ENCODE measurements around the gene ADAP1.
"Not testable (repeated sequence)": the region's sequence is repeated elsewhere in the genome, so short reads cannot be mapped to it uniquely, and the experiment has no call there.

Gene ADAP1

GRCh38 chr7:954330-955238 is at the start of gene ADAP1:
ADAP1 (minus strand) TSS chr7:954680; CDS start chr7:954477, 203 bp downstream.
- peak; percentile 73 for DNase-seq (ENCODE audit: low read depth, low spot score)

- not testable (repeated sequence) for DNase-seq (ENCODE audit: low read depth, low spot score)
Observed at GRCh38 chr7:1002445-1002844, 48.0 kb upstream of the ADAP1 start.

GRCh38 chr7:1002026-1002425 is 47.5 kb upstream of the ADAP1 start:
- DNase-seq (ENCODE audit: low read depth, low spot score) = not testable (repeated sequence)

- DNase-seq (ENCODE audit: low read depth, low spot score) = not testable (repeated sequence)
Observed at GRCh38 chr7:1001069-1001770, 46.7 kb upstream of the ADAP1 start.

GRCh38 chr7:999941-1000935 is 45.8 kb upstream of the ADAP1 start:
- DNase-seq (ENCODE audit: low read depth, low spot score) = no peak

- DNase-seq (ENCODE audit: low read depth, low spot score) = peak; percentile 63
Observed at GRCh38 chr7:999149-999879, 44.8 kb upstream of the ADAP1 start.

- DNase-seq (ENCODE audit: low read depth, low spot score) = no peak
Observed at GRCh38 chr7:997404-998395, 43.2 kb upstream of the ADAP1 start.

- no peak for DNase-seq (ENCODE audit: low read depth, low spot score)
Observed at GRCh38 chr7:996079-996872, 41.8 kb upstream of the ADAP1 start.

- no peak for DNase-seq (ENCODE audit: low read depth, low spot score)
Observed at GRCh38 chr7:995571-995970, 41.1 kb upstream of the ADAP1 start.

GRCh38 chr7:994592-995308 is 40.3 kb upstream of the ADAP1 start:
- DNase-seq (ENCODE audit: low read depth, low spot score) = no peak

- DNase-seq (ENCODE audit: low read depth, low spot score) = peak; percentile 98
Observed at GRCh38 chr7:992709-993607, 38.5 kb upstream of the ADAP1 start.

- DNase-seq (ENCODE audit: low read depth, low spot score) = no peak
Observed at GRCh38 chr7:991729-992656, 37.5 kb upstream of the ADAP1 start.

GRCh38 chr7:990933-991728 is 36.7 kb upstream of the ADAP1 start:
- no peak for DNase-seq (ENCODE audit: low read depth, low spot score)

- no peak for DNase-seq (ENCODE audit: low read depth, low spot score)
Observed at GRCh38 chr7:990352-990932, 36.0 kb upstream of the ADAP1 start.

All from astrocyte of the hippocampus (primary cell).